GM13977 (cell line): ENCODE results near the gene NRXN2.

Experiments
- DNase-seq: peaks from one replicate; pipeline ENCODE4 v3.0.0; 2012; ENCODE audit warnings: low spot score
- in situ Hi-C: fragments of 300-500 bp; cut with MboI; formaldehyde crosslinking; loops from one replicate; pipeline ENCODE4 v1.12.0; 2022; ENCODE audit warnings: low sequenced_read_pairs, low pct_unique_long_range_greater_than_20kb, mixed read lengths, inconsistent platforms; ENCODE audit not compliant: unreplicated experiment
- TF ChIP-seq, protein P1 (sequence below): IDR thresholded peaks from 2 replicates; pipeline ENCODE4 v1.5.1; 2012; ENCODE audit warnings: mild to moderate bottlenecking, control low read depth; ENCODE audit not compliant: insufficient read depth; ENCODE audit errors: extremely low read depth, missing control alignments

Gene NRXN2

DNA sequence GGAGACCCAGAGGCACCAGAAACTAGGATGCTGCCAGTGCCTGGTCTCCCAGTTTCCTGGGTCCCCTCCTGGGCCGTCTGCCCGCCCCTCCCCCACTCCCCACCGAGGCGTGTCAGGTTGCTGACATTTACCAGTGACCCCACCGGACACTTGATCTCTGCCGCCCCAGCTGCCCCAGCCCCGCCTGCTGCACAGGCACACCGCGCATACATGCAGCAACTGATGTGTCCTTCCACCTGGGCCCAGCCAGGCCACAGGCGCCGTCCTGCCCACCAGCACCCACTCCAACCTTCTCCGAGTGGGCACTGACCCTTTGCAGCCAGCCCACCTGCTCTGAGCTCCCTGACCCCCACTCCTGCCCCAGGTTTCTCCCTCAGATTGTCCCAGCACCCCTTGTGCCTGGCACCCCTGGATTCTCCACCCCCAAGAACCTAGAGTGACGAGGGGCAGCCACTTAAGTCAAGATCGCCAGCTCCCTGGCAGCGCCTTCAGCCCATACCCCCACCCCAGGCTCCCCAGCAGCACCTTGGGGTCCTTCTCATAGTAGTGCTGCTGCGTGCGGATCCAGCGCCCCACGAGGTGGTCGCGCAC lies 36.2 kb upstream of the NRXN2 start:
- in situ Hi-C loops, result no loop called here
- TF ChIP-seq, protein P1, sequence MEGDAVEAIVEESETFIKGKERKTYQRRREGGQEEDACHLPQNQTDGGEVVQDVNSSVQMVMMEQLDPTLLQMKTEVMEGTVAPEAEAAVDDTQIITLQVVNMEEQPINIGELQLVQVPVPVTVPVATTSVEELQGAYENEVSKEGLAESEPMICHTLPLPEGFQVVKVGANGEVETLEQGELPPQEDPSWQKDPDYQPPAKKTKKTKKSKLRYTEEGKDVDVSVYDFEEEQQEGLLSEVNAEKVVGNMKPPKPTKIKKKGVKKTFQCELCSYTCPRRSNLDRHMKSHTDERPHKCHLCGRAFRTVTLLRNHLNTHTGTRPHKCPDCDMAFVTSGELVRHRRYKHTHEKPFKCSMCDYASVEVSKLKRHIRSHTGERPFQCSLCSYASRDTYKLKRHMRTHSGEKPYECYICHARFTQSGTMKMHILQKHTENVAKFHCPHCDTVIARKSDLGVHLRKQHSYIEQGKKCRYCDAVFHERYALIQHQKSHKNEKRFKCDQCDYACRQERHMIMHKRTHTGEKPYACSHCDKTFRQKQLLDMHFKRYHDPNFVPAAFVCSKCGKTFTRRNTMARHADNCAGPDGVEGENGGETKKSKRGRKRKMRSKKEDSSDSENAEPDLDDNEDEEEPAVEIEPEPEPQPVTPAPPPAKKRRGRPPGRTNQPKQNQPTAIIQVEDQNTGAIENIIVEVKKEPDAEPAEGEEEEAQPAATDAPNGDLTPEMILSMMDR, result no peak
- DNase-seq, result peak; percentile 13

GRCh38 chr11:64758330-64759079 lies 35.5 kb upstream of the NRXN2 start:
- TF ChIP-seq, protein P1, result no peak
- in situ Hi-C loops, result no loop called here
- peak; percentile 20 for DNase-seq

DNA sequence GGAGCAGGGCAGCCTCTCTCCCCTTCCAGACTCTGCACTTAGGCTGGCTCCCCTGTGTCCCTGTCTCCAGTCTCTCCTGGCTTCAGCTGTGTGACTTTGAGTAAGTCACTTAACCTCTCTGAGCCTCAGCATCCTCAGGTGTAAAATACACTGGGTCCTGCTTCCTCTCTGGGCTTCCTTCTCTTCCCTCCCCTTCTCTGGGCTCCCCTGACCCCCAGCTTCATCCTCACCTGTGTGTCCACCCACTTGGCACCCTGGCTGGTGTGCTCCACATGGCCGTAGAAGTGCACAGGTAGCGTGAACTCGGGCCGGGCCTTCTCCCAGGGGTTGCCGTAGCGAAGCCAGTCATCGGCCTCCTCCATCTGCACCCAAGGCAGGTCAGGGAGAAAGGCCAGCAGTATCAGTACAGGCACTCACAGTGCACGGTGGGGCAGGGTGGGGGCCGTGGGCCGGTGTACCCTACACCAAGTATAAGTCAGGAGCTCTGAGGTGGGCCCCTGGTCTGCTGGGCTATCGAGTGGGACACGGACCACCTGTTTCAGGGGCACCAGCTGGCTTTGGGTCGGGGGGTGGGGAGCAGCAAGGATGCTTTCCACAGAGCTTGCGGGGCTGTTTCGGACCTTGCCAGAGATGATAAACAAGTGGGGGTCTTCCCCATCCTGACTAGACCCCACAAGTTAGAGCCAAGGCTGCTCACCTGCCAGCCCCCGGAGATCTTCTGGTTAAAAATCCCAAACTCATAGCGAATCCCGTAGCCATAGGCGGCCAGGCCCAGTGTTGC lies 34.7 kb upstream of the NRXN2 start:
- in situ Hi-C loops, result no loop called here
- no peak for DNase-seq
- TF ChIP-seq, protein P1, result no peak

GRCh38 chr11:64755681-64756361 lies 32.8 kb upstream of the NRXN2 start:
- in situ Hi-C loops, result no loop called here

GRCh38 chr11:64754919-64755662 lies 32.1 kb upstream of the NRXN2 start:
- in situ Hi-C loops, result no loop called here
- TF ChIP-seq, protein P1, result no peak
- no peak for DNase-seq

More at GRCh38 chr11:64755681-64756361, 32.8 kb upstream of the NRXN2 start:
- peak; percentile 16 for DNase-seq
- TF ChIP-seq, protein P1, result no peak
